Right lobe of liver (tissue), 6 donors: ENCODE results near the gene STRADA. TPM values are rescaled to one million over a fixed set of nuclear protein-coding genes. Genes with fewer than 3 reads are reported as not detected.

Experiments
- ATAC-seq, 4 donors: fragments of 200-7000 bp; cut with Tn5 transposase; one replicate each; pipeline ENCODE4 v1.9.1; 2020; ENCODE audit warnings: mild to moderate bottlenecking in 4 of 4, moderate library complexity in 4 of 4
- DNase-seq, 3 donors: peaks; one replicate each; pipeline ENCODE4 v3.0.0-alpha.2; 2020
- H3K27ac ChIP-seq, 3 donors: fragments of 200-600 bp; one replicate each; pipeline ENCODE4 v1.8.0; 2022
- H3K27me3 ChIP-seq, 2 donors: fragments of 200-600 bp; one replicate each; pipeline ENCODE4 v1.8.0; 2022
- H3K36me3 ChIP-seq, 4 donors: fragments of 200-600 bp; sonication (generic) in 1 of 4; one replicate each; pipeline versions ENCODE4 v1.5.1 to v1.8.0; 2017 to 2022; ENCODE audit warnings: control low read depth in 1 of 4
- H3K4me1 ChIP-seq, 4 donors: fragments of 200-600 bp; sonication (generic) in 1 of 4; one replicate each; pipeline versions ENCODE4 v1.5.1 to v1.8.0; 2017 to 2022; ENCODE audit warnings: control low read depth in 1 of 4
- H3K4me3 ChIP-seq, 3 donors: fragments of 200-600 bp; one replicate each; pipeline ENCODE4 v1.8.0; 2022
- H3K9me3 ChIP-seq, 4 donors: fragments of 200-600 bp; sonication (generic) in 1 of 4; one replicate each; pipeline versions ENCODE4 v1.5.1 to v1.8.0; 2017 to 2022; ENCODE audit warnings: control low read depth in 1 of 4
- CTCF ChIP-seq, 4 donors: fragments of 200-600 bp in 3 of 4; fragments of 450-650 bp in 1 of 4; IDR thresholded peaks; one replicate each; pipeline versions ENCODE4 v1.5.1 to v1.8.0; 2016 to 2022; ENCODE audit warnings: antibody characterized with exemption in 4 of 4, mild to moderate bottlenecking in 2 of 4
- POLR2A ChIP-seq: fragments of 450-650 bp; IDR thresholded peaks from one replicate; pipeline ENCODE4 v1.6.1; 2017; ENCODE audit warnings: antibody characterized with exemption, mild to moderate bottlenecking
- WGBS: methylation state at CpG from one replicate; pipeline ENCODE4 v1.1.6; 2018; ENCODE audit warnings: low coverage, low lambda C conversion rate; ENCODE audit not compliant: insufficient coverage; ENCODE audit errors: missing lambda C conversion rate; 5-methylcytosine and 5-hydroxymethylcytosine counted together
- intact Hi-C, 2 donors: fragments of 100-400 bp; cut with DNase I; formaldehyde crosslinking; loops; one replicate each; pipeline versions ENCODE4 v1.11.2 to v1.14.1; 2022
- total RNA-seq, 6 experiments: library from RNA; depleted of rRNA in 2 of 6; stranded (reverse); fragments of >200 nt in 2 of 6; fragmentation: NEBNext Ultra II Directional in 3 of 6; extraction: Animal tissue kit (Norgen Biotek cat#: 25700) in 3 of 6; gene quantifications; one replicate each; pipeline versions ENCODE4 v1.1.0 to v1.2.4, GENCODE V29; 2016 to 2023
- donor health status: DM: no; HTN: yes; CAD: no.
- donor health status: DM: no; HTN: no; CAD: no.
- donor health status: DM: no; HTN: no; CAD: no.
- donor health status: DM: no; HTN: yes; CAD: no.
- donor health status: DM: no; HTN: yes; CAD: no.

STRADA gene
- total RNA-seq, 6 experiments from 2014 or later, result 8.4 to 15.1 (median 13.0) TPM

- H3K4me1 ChIP-seq, result peaks cover 0 to 12% (median 0%) of the 10 kb centered on the region in 4 donors
- H3K9me3 ChIP-seq, result no peaks in the 10 kb centered on the region
- intact Hi-C loops, result no loop called here
- ATAC-seq, result no peak
- no peak overlapping the region for H3K27ac ChIP-seq
- 56% methylated on average over 2 of the region's 2 CpGs for WGBS
- no peak for TF ChIP-seq CTCF (IDR thresholded peaks at IDR 0.05)
- TF ChIP-seq POLR2A, result no peak
- DNase-seq, result no peak
- H3K27me3 ChIP-seq, result no peaks in the 10 kb centered on the region
- no peak overlapping the region for H3K4me3 ChIP-seq
- H3K36me3 ChIP-seq, result peaks cover 0 to 33% (median 6%) of the 10 kb centered on the region in 4 donors
Measured at GRCh38 chr17:63653050-63653449, 88.5 kb downstream of the STRADA start.

Other genes with a start within 250 kb of the STRADA start
- gene KCNH6, start 218.4 kb downstream of the STRADA start, total RNA-seq, result not detected
- 10 to 100 TPM; 14.9 to 31.0 (median 26.7) TPM for gene DCAF7, start 191.3 kb downstream of the STRADA start, total RNA-seq
- gene TACO1, start 140.9 kb downstream of the STRADA start, total RNA-seq, result 10 to 100 TPM; 30.6 to 46.7 (median 35.5) TPM
- 10 to 100 TPM; 10.6 to 15.8 (median 13.0) TPM for gene MAP3K3, start 119.4 kb downstream of the STRADA start, total RNA-seq
- 1 to 10 TPM; 2.8 to 9.4 (median 5.2) TPM for gene LIMD2, start 41.7 kb downstream of the STRADA start, total RNA-seq
- 10 to 100 TPM; 45.7 to 69.9 (median 63.6) TPM for gene CCDC47, start 31.8 kb upstream of the STRADA start, total RNA-seq
- 10 to 100 TPM; 28.5 to 45.2 (median 36.2) TPM for gene DDX42, start 32.4 kb upstream of the STRADA start, total RNA-seq
- gene PSMC5, start 85.6 kb upstream of the STRADA start, total RNA-seq, result 10 to 100 TPM; 52.7 to 70.9 (median 66.5) TPM
- 10 to 100 TPM; 12.9 to 25.9 (median 19.0) TPM for gene FTSJ3, start 85.9 kb upstream of the STRADA start, total RNA-seq
- gene SMARCD2, start 100.9 kb upstream of the STRADA start, total RNA-seq, result 10 to 100 TPM; 23.8 to 94.5 (median 59.5) TPM
- not detected for gene CSH2, start 131.9 kb upstream of the STRADA start, total RNA-seq
- gene GH2, start 140.1 kb upstream of the STRADA start, total RNA-seq, result not detected
- gene CSH1, start 154.8 kb upstream of the STRADA start, total RNA-seq, result not detected
- not detected for gene CSHL1, start 169.5 kb upstream of the STRADA start, total RNA-seq
- gene GH1, start 177.0 kb upstream of the STRADA start, total RNA-seq, result not detected
- 1 to 10 TPM in 2 of 6 experiments, under 1 TPM in 4; 0.62 to 2.2 (median 0.92) TPM for gene CD79B, start 190.5 kb upstream of the STRADA start, total RNA-seq
- 1 to 10 TPM in 1 of 6 experiments, under 1 TPM in 5; 0.10 to 1.4 (median 0.20) TPM for gene SCN4A, start 231.1 kb upstream of the STRADA start, total RNA-seq